K562 (cell line): ENCODE measurements around the gene DAPK3. TPM values are rescaled to one million over a fixed set of nuclear protein-coding genes. Genes with fewer than 3 reads are reported as not detected.

ENCODE experiments used
- ATF2 ChIP-seq: sonication (generic); formaldehyde crosslinking; IDR thresholded peaks from 2 replicates; pipeline ENCODE4 v1.8.1; 2022; ENCODE audit warnings: missing genetic modification reagents
- CHD7 ChIP-seq: fragments of 200-600 bp; sonication (generic); IDR thresholded peaks from one replicate; pipeline ENCODE4 v1.6.1; 2012; ENCODE audit warnings: mild to moderate bottlenecking, low read depth, low read length, inconsistent platforms
- USF2 ChIP-seq: sonication (generic); formaldehyde crosslinking; IDR thresholded peaks from 2 replicates; pipeline ENCODE4 v1.5.0; 2020; ENCODE audit warnings: missing genetic modification reagents
- YY1 ChIP-seq, 3 experiments: IDR thresholded peaks; 2 replicates each; pipeline ENCODE4 v1.6.1; 2011; ENCODE audit warnings: low read length in 2 of 3, mild to moderate bottlenecking in 2 of 3, moderate library complexity in 2 of 3, borderline replicate concordance in 1 of 3, control low read depth in 1 of 3, low read depth in 1 of 3; ENCODE audit not compliant: insufficient read depth in 3 of 3, insufficient replicate concordance in 2 of 3, control insufficient read depth in 1 of 3, insufficient read length in 1 of 3; ENCODE audit errors: extremely low read depth in 1 of 3
- ZNF133 ChIP-seq: fragments of 250-450 bp; sonication (Bioruptor Pico); IDR thresholded peaks from 2 replicates; pipeline ENCODE4 v1.4.0; 2020; ENCODE audit warnings: mild to moderate bottlenecking
- polyA plus RNA-seq, 8 experiments: library from polyadenylated mRNA; depleted of rRNA in 4 of 8; stranded (reverse) in 5 of 8; unstranded in 3 of 8; fragments of >200 nt; fragmentation: Nextera tagmentation in 2 of 8; fragmentation: Illumina TruSeq in 1 of 8; extraction: Ambion mirVana in 2 of 8; extraction: Trizol in 1 of 8; gene quantifications; 2 replicates each; pipeline versions ENCODE4 v1.2.1 to v1.2.3, GENCODE V29; 2011 to 2014; ENCODE audit warnings: inconsistent platforms in 1 of 8, missing spikeins in 1 of 8
- total RNA-seq, 7 experiments: library from RNA; depleted of rRNA in 6 of 7; stranded (reverse); fragments of >200 nt in 6 of 7; fragmentation: Illumina TruSeq in 2 of 7; extraction: Trizol in 2 of 7; gene quantifications; 2 replicates each; pipeline versions ENCODE4 v1.2.1 to v1.2.3, GENCODE V29; 2011 to 2021; ENCODE audit warnings: low replicate concordance in 1 of 7

Gene DAPK3
- total and polyA plus RNA-seq, 9 of the 15 experiments (the other 6 are each of a cell fraction or from before 2014, with no cell fraction given) = 0.14 to 63.4 (median 25.0) TPM

- TF ChIP-seq CHD7 (peak; percentile 14), ATF2 (0 out of 2 replicates have a peak, but pooled peaks have one; percentile 38), ZNF133 (CRISPR knock-in tag) (no peak), YY1 (IDR thresholded peaks at IDR 0.05; ENCODE audit: borderline replicate concordance in 1 of 3, control insufficient read depth in 1 of 3, extremely low read depth in 1 of 3, insufficient read depth in 3 of 3, insufficient read length in 1 of 3, insufficient replicate concordance in 2 of 3, low read depth in 1 of 3, low read length in 2 of 3) (peak in 1 of 3 experiments; percentile 58), USF2 (CRISPR knock-in tag) (0 out of 2 replicates have a peak, but pooled peaks have one; percentile 8)
These were observed 13.2 kb upstream of the DAPK3 start (continued) for GRCh38 chr19:3983936-3984583.
